HUDEP-2 (cell line): Measurements from ENCODE around the gene TMEM114.
A peak's percentile ranks its signal among the peaks of the same experiment; 100 is the strongest.

Experiments used
- DNase-seq, 76 experiments: peaks; one replicate each; lab custom pipeline; 2025; ENCODE audit not compliant: unreplicated experiment in 76 of 76; lab: John Stamatoyannopoulos, UW

TMEM114 gene

DNA sequence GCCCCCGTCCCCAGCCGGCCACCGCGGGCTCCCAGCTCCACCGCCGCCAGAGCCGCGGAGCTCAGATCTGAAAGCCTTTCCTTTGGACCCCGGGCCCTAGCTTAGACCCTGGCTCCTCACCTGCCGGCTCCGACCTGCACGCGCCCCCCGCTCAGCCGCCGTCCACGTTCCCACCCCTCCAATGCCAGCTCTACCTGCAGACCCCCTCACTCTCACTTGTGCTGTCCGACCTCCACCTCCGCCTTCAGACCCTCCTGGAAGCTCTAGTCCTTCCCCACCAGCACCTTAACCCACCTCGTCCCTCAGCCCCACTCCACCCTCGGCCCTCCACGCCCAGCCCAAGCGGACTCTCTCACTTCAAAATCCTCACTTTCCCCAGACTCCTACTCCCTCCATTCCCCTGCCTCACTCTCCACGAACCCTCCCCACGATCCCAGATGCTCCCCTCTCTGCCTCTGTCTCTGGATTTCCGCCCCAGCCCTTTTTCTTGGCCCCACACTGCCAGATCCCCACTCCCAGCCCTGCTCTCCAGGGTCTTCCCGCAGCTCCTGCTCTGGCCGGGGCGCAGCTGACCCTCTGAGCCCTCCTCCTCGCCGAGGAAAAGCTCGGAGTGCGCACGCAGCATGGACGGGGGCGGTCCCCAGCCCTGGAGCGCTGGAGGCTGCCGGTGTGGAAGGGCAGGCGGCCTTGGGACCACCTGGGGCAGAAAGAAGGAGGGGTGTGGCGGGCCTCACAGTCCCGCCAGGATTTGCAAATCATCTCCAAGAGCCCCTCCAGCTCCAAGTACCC lies at the start of gene TMEM114:
Gene TMEM114, minus strand, starts transcription at position 612 of the 789 bp plus-strand sequence. CDS start 673 bp downstream, outside the sequence.
- no peak for DNase-seq

GRCh38 chr16:8639694-8640093 lies 49.4 kb upstream of the TMEM114 start:
- DNase-seq: no peak

DNA sequence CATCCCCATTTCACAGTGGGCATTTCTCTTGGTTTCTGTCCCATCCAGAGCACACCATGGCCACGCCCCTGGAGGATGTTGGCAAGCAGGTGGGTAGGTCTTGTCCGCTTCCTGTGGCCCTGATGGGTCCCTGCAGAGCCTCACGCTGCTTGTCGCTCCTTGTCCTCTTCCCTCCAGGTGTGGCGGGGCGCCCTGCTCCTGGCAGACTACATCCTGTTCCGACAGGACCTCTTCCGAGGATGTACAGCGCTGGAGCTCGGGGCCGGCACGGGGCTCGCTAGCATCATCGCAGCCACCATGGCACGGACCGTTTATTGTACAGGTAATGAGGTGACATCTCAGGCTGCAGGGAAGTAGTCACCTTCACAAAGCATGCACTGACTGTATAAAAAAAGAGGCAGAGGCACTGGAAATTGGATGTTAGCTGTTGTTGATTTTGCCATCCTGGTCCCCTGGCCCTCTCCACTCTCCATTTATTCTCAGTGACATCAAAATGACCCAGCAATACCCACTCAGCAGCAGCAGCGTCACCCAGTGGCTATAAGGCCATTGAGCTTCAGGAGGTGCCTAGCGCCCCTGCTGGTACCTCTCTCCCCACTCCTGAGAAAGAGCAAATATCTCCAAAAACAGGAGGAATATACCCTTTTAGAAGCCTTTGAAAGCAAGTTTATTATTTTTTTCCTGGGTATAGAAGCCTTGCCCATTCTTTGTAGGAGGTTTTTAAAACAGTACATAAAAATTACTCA lies 44.9 kb upstream of the TMEM114 start:
- peak in 26 of 76 experiments; percentile 4 to 69 (median 20) for DNase-seq

DNA sequence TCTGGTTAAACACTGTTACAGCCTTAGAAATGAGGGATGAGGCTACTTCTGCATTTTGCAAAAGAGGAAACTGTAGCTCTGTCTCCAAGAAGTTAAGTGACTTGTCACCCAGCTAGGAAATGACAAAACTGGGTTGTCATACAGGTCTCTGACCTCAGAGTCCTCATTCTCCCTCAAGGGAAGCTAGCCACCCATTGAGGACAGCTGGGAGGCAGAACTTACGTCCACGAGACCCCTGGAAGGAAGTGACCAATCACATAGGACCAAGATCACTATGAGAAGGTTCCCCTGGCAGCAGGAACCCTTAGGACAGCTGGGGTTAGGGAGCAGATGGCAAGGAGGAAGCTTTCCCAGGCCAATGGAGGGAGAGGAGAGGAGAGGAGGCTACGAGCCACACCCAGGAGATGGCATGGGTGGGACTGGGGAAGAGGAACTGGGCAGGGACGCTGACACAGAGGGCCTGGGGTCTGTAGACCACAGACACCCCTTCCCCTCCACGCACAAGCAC lies 42.4 kb upstream of the TMEM114 start:
- no peak for DNase-seq

- peak in 11 of 76 experiments; percentile 1 to 35 (median 17) for DNase-seq
Measured at GRCh38 chr16:8631818-8632465, 41.6 kb upstream of the TMEM114 start.

DNA sequence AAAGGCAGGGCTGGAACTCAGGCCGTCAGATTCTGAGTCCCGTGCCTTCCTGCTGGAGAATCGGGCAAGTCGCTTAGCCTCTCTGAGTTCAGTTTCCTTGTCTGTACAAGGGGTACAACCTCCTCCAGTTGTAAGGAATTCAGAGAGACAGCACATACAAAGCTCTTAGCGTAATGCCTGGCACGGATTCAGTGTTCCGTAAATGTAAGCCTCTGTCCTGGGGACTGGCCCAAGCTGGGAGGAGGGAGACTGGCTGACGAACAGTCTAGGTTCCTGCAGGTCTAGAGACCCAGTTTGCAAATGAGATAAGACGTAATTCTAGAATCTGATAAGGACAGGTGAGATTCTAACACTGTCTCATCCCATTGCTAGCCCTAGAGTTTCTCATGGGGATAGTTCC lies 41.1 kb upstream of the TMEM114 start:
- no peak for DNase-seq

GRCh38 chr16:8630255-8630953 lies 40.1 kb upstream of the TMEM114 start:
- no peak for DNase-seq

GRCh38 chr16:8628981-8629725 lies 38.8 kb upstream of the TMEM114 start:
- no peak for DNase-seq

- no peak for DNase-seq
Measured at GRCh38 chr16:8627456-8627855, 37.1 kb upstream of the TMEM114 start.

GRCh38 chr16:8626946-8627345 lies 36.6 kb upstream of the TMEM114 start:
- DNase-seq: no peak

- no peak for DNase-seq
Measured at GRCh38 chr16:8625491-8626087, 35.3 kb upstream of the TMEM114 start.

DNA sequence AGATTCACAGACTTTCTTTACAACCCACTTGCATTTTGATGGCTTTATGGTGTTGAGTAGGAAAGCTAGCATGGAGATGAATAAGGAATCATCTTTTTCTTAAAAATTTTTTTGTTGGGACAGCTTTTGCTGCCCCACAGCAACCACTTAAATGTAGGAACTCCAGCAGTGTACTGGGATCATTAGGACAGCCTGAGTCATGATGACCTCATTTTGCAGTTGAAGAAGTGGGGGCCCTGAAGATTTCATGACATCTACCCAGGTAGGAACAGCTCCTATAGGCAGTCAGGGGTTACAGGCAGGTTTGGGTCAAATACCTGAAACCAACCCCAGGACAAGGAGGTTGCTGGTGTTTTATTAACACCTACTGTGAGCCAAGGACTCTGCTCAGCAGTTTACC lies 33.3 kb upstream of the TMEM114 start:
- DNase-seq: no peak

- no peak for DNase-seq
Measured at GRCh38 chr16:8622315-8622656, 32.0 kb upstream of the TMEM114 start.

DNA sequence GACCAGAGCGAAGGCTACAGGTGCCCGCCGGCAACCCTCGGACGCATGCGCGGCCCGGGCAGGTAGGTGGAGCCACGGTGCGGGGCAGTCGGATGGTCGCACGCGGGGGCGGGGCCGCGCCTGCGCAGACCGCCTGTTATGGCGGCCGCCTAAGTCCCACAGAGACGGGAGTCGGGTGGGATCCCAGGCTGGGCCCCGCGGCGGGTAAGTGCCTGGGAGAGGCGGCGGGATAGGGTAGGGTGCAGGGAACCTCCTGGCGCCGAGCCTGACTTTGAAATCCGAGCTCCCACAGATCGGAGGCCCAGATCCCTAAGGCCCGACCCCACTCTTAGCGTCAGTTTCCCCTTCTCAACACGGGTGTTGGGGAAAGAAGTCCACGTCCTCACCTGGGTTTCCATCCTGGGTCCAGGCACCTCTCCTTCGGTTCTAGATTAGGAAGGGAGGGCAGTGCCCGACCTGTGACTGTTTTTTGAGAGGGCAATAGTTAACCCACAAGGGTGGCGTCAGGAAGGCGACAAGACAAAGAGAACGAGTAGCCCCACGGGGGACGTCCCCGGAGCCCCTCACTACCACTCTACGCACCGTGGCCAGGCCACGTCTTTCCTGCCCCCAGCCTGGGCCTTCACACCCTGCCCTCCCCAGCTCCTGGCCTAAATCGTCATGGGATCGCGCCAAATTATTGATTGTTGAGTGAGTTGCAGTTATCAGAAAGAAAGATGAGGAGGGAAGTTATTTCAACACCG lies 31.4 kb upstream of the TMEM114 start, which contains the start of gene METTL22:
Gene METTL22, plus strand, starts transcription at position 127 of the 743 bp plus-strand sequence. CDS start 3,968 bp downstream, outside the sequence.
- peak in 73 of 76 experiments; percentile 25 to 92 (median 80) for DNase-seq

GRCh38 chr16:8621222-8621571 lies 30.9 kb upstream of the TMEM114 start:
- no peak for DNase-seq

DNA sequence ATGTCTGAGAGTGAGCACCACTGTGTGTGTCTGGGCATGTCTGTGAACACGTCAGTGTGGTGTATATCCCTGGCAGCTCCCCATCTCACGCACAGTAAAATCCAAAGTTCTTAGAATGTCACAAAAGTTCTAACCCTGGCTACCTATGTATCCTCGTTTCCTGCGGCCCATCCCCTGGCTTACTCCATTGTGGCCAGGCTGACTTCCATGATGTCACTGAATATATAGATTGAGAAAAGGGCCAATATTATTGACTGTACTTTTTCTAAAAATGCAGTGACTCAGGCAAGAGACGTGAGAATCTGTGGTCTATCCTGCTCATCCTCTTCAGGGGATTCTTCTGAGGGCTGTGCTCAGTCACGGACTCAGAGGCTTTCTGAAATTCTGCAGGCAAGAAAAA lies 30.2 kb upstream of the TMEM114 start:
- DNase-seq: no peak

DNA sequence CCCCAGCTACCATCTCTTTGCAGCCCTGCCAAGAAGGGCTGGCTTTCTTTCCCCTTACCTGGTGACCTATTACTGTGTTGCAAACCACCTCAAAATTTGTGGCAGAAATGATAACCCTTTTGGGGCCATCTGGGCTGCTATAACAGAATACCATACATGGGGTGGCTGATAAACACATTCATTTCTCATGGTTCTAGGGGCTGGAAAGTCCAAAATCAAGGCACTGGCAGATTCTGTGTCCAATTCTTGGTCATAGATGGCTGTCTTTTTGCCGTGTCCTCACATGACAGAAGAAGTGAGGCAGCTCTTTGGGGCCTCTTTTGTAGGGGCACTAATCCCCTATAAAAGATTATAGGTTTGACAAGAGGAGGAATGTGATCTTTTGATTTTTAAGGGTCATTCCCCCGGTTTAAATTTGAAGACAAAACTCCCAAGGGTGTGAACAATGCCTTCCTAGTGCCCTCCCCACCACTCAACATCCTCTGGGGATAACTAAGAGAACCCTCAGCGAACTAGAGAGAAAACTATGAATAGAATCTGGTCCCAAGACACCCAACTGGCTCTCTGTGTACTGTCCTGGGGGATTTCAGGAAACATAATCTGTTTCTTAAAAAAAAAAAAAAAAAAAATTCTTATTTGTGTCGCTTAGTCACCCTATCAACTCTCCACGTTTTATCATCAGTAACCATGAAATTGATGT lies 29.5 kb upstream of the TMEM114 start:
- DNase-seq: no peak

GRCh38 chr16:8614435-8615029 lies 24.2 kb upstream of the TMEM114 start:
- no peak for DNase-seq
